ENCODE measurements around the gene PIH1D2. TPM values are rescaled to one million over a fixed set of nuclear protein-coding genes. Genes with fewer than 3 reads are reported as not detected.

PIH1D2 gene
- total and polyA plus RNA-seq, 2 of the 4 experiments (the other 2 are of a cell fraction): 1.1 TPM

- H4K91ac ChIP-seq (ENCODE audit: insufficient read depth, low read depth, low read length): no peak overlapping the region
- H3K9me1 ChIP-seq (ENCODE audit: insufficient read depth, low read length): peaks cover 6% of the 10 kb centered on the region; the same call in 1 of the 2 replicates
- DNase-seq (no peak), ATAC-seq (ENCODE audit: low read depth) (no peak)
- H4K20me1 ChIP-seq (ENCODE audit: insufficient read depth, low read length): no peaks in the 10 kb centered on the region
- ChIA-PET POLR2A (ENCODE audit: unreplicated experiment) (no interaction called here), CTCF (interaction anchor here (0.6 to 4.1 kb wide), 2 partner anchors 10 to 17 kb away, joined by 4 to 26 read pairs; no protein-coding TSS in a partner anchor)
- no peak overlapping the region for H3K4me3 ChIP-seq (ENCODE audit: insufficient read depth, low read depth, low read length)
- no peak overlapping the region for H4K5ac ChIP-seq (ENCODE audit: low read depth, low read length)
- intact Hi-C loops (cut with micrococcal nuclease): no loop called here
- H3K4ac ChIP-seq (ENCODE audit: low read depth, low read length): no peak overlapping the region
- H3K36me3 ChIP-seq (ENCODE audit: control insufficient read depth, insufficient read depth, low read length): no peaks in the 10 kb centered on the region
- no peak overlapping the region for H2AFZ ChIP-seq (replicated peaks; ENCODE audit: low read length, poor library complexity)
- in situ Hi-C loops (cut with MboI; ENCODE audit: low sequenced_read_pairs): loop anchor here (25.0 kb wide), 1 partner anchor 1184 kb away; no protein-coding TSS in a partner anchor
- H3K9ac ChIP-seq (ENCODE audit: low read depth, low read length): no peak overlapping the region
- no peak overlapping the region for H3K27ac ChIP-seq (ENCODE audit: insufficient read depth, low read length)
- H3K4me1 ChIP-seq (ENCODE audit: control insufficient read depth, insufficient read depth, low read length): peaks cover 13% of the 10 kb centered on the region
- H3K79me1 ChIP-seq (ENCODE audit: low read depth in 1 of 2, low read length in 2 of 2): peaks cover 0 to 6% of the 10 kb centered on the region in 2 experiments; a peak in 1 of 4 replicates
- no peak overlapping the region for H3K23ac ChIP-seq (ENCODE audit: low read depth, low read length)
- no peak for TF ChIP-seq MAFK (IDR thresholded peaks at IDR 0.05; ENCODE audit: low read depth, low read length)
- no peak for TF ChIP-seq POLR2A (IDR thresholded peaks at IDR 0.05; ENCODE audit: low read depth, low read length)
- TF ChIP-seq MXI1 (IDR thresholded peaks at IDR 0.05; ENCODE audit: borderline replicate concordance, low read depth, low read length): no peak
- no peak for TF ChIP-seq ELK1 (IDR thresholded peaks at IDR 0.05; ENCODE audit: borderline replicate concordance, low read depth, low read length)
- TF ChIP-seq CEBPB (IDR thresholded peaks at IDR 0.05; ENCODE audit: low read depth, low read length): no peak
- no peak for TF ChIP-seq SMC3 (IDR thresholded peaks at IDR 0.05; ENCODE audit: low read depth, low read length)
- no peak for TF ChIP-seq FOS (IDR thresholded peaks at IDR 0.05; ENCODE audit: low read depth, low read length)
- TF ChIP-seq RAD21 (IDR thresholded peaks at IDR 0.05; ENCODE audit: low read length): no peak
- no peak for TF ChIP-seq CHD1 (IDR thresholded peaks at IDR 0.05; ENCODE audit: low read depth, low read length)
- TF ChIP-seq MAZ (IDR thresholded peaks at IDR 0.05; ENCODE audit: borderline replicate concordance, low read depth, low read length): no peak
- no peak for TF ChIP-seq BHLHE40 (IDR thresholded peaks at IDR 0.05; ENCODE audit: low read depth, low read length)
- no peak for TF ChIP-seq RFX5 (IDR thresholded peaks at IDR 0.05; ENCODE audit: low read depth, low read length)
- no peak for TF ChIP-seq CTCF (conservative IDR thresholded peaks at IDR 0.05; ENCODE audit: low read depth, low read length)
- no peak for TF ChIP-seq RCOR1 (IDR thresholded peaks at IDR 0.05; ENCODE audit: insufficient replicate concordance, low read length)
- no peak for TF ChIP-seq USF2 (IDR thresholded peaks at IDR 0.05; ENCODE audit: low read depth, low read length)
- no peak for TF ChIP-seq NFE2L2 (IDR thresholded peaks at IDR 0.05; ENCODE audit: low read depth, low read length)
- H2BK20ac ChIP-seq (ENCODE audit: low read depth, low read length): no peak overlapping the region
- no CpG with 5 or more reads among the region's 6 CpGs for WGBS, 2 experiments (ENCODE audit: extremely low coverage in 2 of 2, insufficient read length in 1 of 2)
- H3K9me3 ChIP-seq (ENCODE audit: control insufficient read depth, insufficient read depth, low read length): no peaks in the 10 kb centered on the region
- no peak overlapping the region for H3K14ac ChIP-seq (replicated peaks; ENCODE audit: low read depth, low read length)
- H3K18ac ChIP-seq (ENCODE audit: low read depth, low read length): no peak overlapping the region
- H2BK120ac ChIP-seq (ENCODE audit: low read depth, low read length): no peak overlapping the region
- H3K56ac ChIP-seq (ENCODE audit: extremely low read depth, insufficient read depth, low read length): no peak overlapping the region
- no TSS peak for BruUV-seq (replicated peaks)
- no peak overlapping the region for H4K8ac ChIP-seq (ENCODE audit: low read depth in 2 of 2, low read length in 2 of 2)
- H3K27me3 ChIP-seq (ENCODE audit: control insufficient read depth, insufficient read depth, low read length): no peaks in the 10 kb centered on the region
- dilution Hi-C loops (cut with HindIII; ENCODE audit: low sequenced_read_pairs, unreplicated experiment): no loop called here
- H2AK5ac ChIP-seq (ENCODE audit: low read depth, low read length): no peak overlapping the region
- H2AK9ac ChIP-seq (replicated peaks; ENCODE audit: low read depth, low read length, poor library complexity): no peak overlapping the region
- H2BK5ac ChIP-seq (ENCODE audit: low read depth, low read length, poor library complexity, severe bottlenecking): no peak overlapping the region
- no peak overlapping the region for H3K4me2 ChIP-seq (ENCODE audit: low read depth, low read length)
- no peak overlapping the region for H2BK15ac ChIP-seq (ENCODE audit: low read depth, low read length)
These were observed 29.6 kb upstream of the PIH1D2 start for GRCh38 chr11:112103446-112103845.
